ENCODE data around the gene SLC27A3.
"Not testable (repeated sequence)": the region's sequence is repeated elsewhere in the genome, so short reads cannot be mapped to it uniquely, and the experiment has no call there.

Gene SLC27A3

GRCh38 chr1:153779781-153780541 lies 4.8 kb downstream of the SLC27A3 start:
- DNase-seq (ENCODE audit: low read depth in 2 of 2), result no peak

GRCh38 chr1:153780551-153780950 lies 5.3 kb downstream of the SLC27A3 start:
- no peak for DNase-seq (ENCODE audit: low read depth in 2 of 2)

- not testable (repeated sequence) for DNase-seq (ENCODE audit: low read depth in 2 of 2)
Observed at GRCh38 chr1:153782648-153783047, 7.4 kb downstream of the SLC27A3 start.

GRCh38 chr1:153783233-153784190 lies 8.3 kb downstream of the SLC27A3 start:
- DNase-seq (ENCODE audit: low read depth in 2 of 2), result peak; percentile 82 to 83

- DNase-seq (ENCODE audit: low read depth in 2 of 2), result no peak
Observed at GRCh38 chr1:153786038-153786790, 11.0 kb downstream of the SLC27A3 start.

GRCh38 chr1:153789478-153790034 lies 14.3 kb downstream of the SLC27A3 start:
- no peak for DNase-seq (ENCODE audit: low read depth in 2 of 2)

GRCh38 chr1:153790313-153790965 lies 15.2 kb downstream of the SLC27A3 start:
- DNase-seq (ENCODE audit: low read depth in 2 of 2), result no peak

- no peak for DNase-seq (ENCODE audit: low read depth in 2 of 2)
Observed at GRCh38 chr1:153790966-153791647, 15.9 kb downstream of the SLC27A3 start.

- DNase-seq (ENCODE audit: low read depth in 2 of 2), result no peak
Observed at GRCh38 chr1:153791648-153792253, 16.5 kb downstream of the SLC27A3 start.

- DNase-seq (ENCODE audit: low read depth in 2 of 2), result no peak
Observed at GRCh38 chr1:153792631-153793041, 17.4 kb downstream of the SLC27A3 start.

GRCh38 chr1:153793261-153793972 lies 18.2 kb downstream of the SLC27A3 start:
- DNase-seq (ENCODE audit: low read depth in 2 of 2), result no peak

GRCh38 chr1:153793973-153794615 lies 18.9 kb downstream of the SLC27A3 start:
- DNase-seq (ENCODE audit: low read depth in 2 of 2), result no peak

- DNase-seq (ENCODE audit: low read depth in 2 of 2), result no peak
Observed at GRCh38 chr1:153794624-153795329, 19.6 kb downstream of the SLC27A3 start.

GRCh38 chr1:153795330-153795837 lies 20.2 kb downstream of the SLC27A3 start:
- DNase-seq (ENCODE audit: low read depth in 2 of 2), result no peak

- DNase-seq (ENCODE audit: low read depth in 2 of 2), result no peak
Observed at GRCh38 chr1:153795934-153796785, 21.0 kb downstream of the SLC27A3 start.

- DNase-seq (ENCODE audit: low read depth in 2 of 2), result peak; percentile 67 to 72
Observed at GRCh38 chr1:153796786-153797659, 21.8 kb downstream of the SLC27A3 start.
